AG09309 (cell line): Measurements from ENCODE around the gene TRIM77.
"Not testable (repeated sequence)": the region's sequence is repeated elsewhere in the genome, so short reads cannot be mapped to it uniquely, and the experiment has no call there.

Source experiments
- DNase-seq: peaks from one replicate; pipeline ENCODE4 v3.0.0-alpha.2; 2010; ENCODE audit warnings: low read depth
- H3K4me3 ChIP-seq: 2 replicates; pipeline ENCODE4 v1.5.1; 2011; ENCODE audit warnings: mild to moderate bottlenecking, low read depth, low read length, moderate library complexity; ENCODE audit not compliant: control insufficient read depth
- CTCF ChIP-seq: IDR thresholded peaks from 2 replicates; pipeline ENCODE4 v1.5.1; 2011; ENCODE audit warnings: mild to moderate bottlenecking, low read depth, low read length, inconsistent platforms; ENCODE audit not compliant: insufficient read depth, control insufficient read depth; ENCODE audit errors: missing control alignments

TRIM77 gene, protein sequence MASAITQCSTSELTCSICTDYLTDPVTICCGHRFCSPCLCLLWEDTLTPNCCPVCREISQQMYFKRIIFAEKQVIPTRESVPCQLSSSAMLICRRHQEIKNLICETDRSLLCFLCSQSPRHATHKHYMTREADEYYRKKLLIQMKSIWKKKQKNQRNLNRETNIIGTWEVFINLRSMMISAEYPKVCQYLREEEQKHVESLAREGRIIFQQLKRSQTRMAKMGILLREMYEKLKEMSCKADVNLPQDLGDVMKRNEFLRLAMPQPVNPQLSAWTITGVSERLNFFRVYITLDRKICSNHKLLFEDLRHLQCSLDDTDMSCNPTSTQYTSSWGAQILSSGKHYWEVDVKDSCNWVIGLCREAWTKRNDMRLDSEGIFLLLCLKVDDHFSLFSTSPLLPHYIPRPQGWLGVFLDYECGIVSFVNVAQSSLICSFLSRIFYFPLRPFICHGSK

DNA sequence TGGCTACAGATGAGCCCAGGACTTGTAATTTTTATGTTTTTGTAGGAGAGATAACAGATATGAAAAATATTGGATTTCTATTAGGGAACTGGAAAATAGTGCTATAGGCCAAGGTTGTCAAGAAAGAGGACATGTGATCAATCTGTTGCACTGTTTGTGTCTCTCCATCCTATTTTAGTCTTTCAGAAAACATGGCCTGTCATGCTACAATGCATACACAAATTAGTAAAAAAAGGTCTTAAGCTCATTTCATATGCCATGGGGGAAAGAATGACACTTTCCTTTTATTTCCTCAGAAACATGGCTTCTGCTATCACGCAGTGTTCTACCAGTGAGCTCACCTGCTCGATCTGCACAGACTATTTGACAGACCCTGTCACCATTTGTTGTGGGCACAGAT, at the start of gene TRIM77:
TRIM77 (plus strand) TSS at position 301 of the 400 bp plus-strand sequence; CDS start at position 301, 0 bp downstream.
- not testable (repeated sequence) for DNase-seq, H3K4me3 ChIP-seq

- DNase-seq: no peak
- TF ChIP-seq CTCF: no peak
- H3K4me3 ChIP-seq: no peak overlapping the region
These were observed 43.1 kb upstream of the TRIM77 start for GRCh38 chr11:89667001-89667400.

DNA sequence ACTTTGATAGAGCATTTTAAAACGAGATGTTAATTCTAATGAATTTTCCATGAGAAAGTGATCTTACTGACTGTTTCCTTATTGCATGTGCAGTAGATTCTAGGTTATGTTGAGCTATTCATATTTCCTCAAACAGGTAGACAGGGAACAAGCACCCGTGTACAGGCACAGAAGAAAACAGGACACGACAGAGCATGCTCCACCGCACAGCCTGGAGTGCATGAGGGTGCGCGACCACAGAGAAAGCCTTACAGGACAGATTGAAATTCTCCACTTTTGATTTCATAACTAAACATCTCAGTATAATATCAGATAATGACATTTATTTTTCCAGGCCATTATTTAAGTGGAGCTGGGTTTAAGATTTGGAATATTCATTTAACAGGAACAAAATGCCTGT, 41.9 kb upstream of the TRIM77 start:
- not testable (repeated sequence) for H3K4me3 ChIP-seq, DNase-seq

- DNase-seq: not testable (repeated sequence)
These were observed 40.5 kb upstream of the TRIM77 start for GRCh38 chr11:89669586-89669985.

GRCh38 chr11:89669993-89670669, 40.0 kb upstream of the TRIM77 start:
- DNase-seq, H3K4me3 ChIP-seq: not testable (repeated sequence)

More at GRCh38 chr11:89669586-89669985, 40.5 kb upstream of the TRIM77 start:
- not testable (repeated sequence) for H3K4me3 ChIP-seq

GRCh38 chr11:89672547-89672946, 37.6 kb upstream of the TRIM77 start:
- not testable (repeated sequence) for H3K4me3 ChIP-seq, DNase-seq

- H3K4me3 ChIP-seq, DNase-seq: not testable (repeated sequence)
These were observed 36.7 kb upstream of the TRIM77 start for GRCh38 chr11:89673380-89673779.

- not testable (repeated sequence) for DNase-seq, H3K4me3 ChIP-seq
These were observed 34.7 kb upstream of the TRIM77 start for GRCh38 chr11:89675383-89675782.

DNA sequence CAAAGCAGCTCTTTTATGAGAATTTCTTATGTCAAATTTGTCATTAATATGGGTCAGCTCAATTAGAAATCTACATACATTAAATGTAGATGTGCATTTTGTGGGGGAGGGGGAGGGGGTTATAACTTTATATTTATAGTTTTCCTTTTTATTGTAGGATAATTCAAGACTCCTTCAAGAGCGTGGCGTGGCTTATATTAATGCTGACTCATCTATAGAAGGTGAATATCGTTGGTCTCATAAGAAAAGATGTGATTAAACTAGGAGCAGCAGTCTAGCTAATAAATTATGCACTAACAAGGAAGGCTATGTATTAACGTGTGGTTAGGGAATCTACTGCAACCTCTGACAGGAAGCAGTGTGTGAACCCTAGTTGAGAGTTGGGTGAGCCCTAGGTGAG, 34.2 kb upstream of the TRIM77 start:
- DNase-seq, H3K4me3 ChIP-seq: not testable (repeated sequence)

DNA sequence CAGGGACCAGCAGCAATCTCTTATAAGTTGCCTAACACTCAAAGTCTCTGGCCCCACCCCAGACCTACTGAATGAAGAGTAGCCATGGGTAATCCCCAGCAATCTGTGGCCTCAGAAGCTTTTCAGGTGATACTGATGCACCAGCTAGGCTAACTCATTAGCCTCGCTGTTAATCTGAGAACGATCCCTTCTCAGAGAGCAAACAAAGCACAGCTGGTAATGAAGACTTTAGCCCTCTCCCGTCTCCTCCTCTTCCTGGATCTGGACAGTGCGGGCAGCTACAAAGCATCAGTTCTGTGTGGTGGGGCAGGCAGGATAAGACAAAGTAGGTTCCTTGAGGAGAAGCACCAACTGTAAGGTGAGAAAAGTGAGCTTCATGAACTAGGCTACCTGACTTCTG, 3.0 kb upstream of the TRIM77 start:
- H3K4me3 ChIP-seq, DNase-seq: not testable (repeated sequence)

DNA sequence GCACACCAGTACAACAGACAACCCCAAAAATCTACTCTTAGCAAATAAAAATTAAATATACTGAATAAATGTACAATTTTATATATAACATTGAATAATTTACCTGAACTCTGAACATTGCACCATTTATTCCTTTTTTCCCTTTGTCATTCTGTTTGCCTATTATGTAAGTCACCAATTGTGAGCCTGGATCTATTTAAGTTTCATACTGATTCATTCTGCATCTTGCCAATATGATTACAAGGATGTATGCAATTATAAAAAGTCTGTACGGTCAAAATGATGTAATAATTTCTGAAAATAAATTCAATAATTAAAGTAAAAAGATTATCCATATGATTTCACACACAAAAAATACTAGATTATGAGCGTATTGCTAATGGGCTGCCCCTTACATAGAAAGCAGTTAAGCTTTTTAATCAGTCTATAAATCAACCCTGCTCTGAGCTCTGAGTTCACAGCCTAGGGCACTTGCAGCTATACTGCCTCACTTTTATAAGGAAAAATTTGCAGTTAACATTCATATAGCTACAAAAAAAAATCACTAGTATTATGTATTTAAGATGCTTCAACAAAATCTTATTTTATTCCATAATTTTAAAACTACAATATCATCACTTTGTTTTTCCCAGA, 14.9 kb downstream of the TRIM77 start:
- H3K4me3 ChIP-seq, DNase-seq: not testable (repeated sequence)

DNA sequence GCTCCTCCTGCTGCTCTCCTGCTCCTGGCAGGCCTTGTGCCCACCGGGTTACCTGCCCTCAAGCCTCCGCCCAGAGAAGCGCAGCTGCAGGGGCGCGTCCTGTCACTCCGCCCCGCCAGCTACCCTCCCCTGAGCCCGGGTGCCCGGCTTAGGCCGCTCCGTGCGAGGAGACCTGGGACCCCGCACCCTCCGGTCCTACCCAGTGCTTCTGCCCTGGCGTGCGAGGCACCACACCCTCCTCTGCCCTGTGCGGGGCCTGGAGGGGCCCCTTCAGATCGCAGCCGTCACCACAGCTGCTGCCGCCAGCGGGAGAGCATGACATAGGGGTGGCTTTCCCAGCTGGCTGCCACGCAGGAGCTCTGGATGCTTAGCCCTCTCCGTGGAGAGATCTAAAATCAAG, 20.1 kb downstream of the TRIM77 start:
- H3K4me3 ChIP-seq, DNase-seq: not testable (repeated sequence)

GRCh38 chr11:89736566-89736965, 26.5 kb downstream of the TRIM77 start:
- no peak for DNase-seq
- no peak overlapping the region for H3K4me3 ChIP-seq
- no peak for TF ChIP-seq CTCF
